ENCODE data around the gene ADAMTS12. TPM values are rescaled to one million over a fixed set of nuclear protein-coding genes. Genes with fewer than 3 reads are reported as not detected.

Gene ADAMTS12
- total RNA-seq, 1 experiment from 2014 or later, result 0.18 TPM

GRCh38 chr5:33745101-33745770 lies 146.6 kb downstream of the ADAMTS12 start:
- Histone ChIP-seq H3K9me2 (replicated peaks; ENCODE audit: low read length) (no peaks in the 10 kb centered on the region), H3K9ac (ENCODE audit: low read length) (no peak overlapping the region), H2AFZ (ENCODE audit: low read length) (no peak overlapping the region), H3K4me3 (ENCODE audit: low read length) (no peak overlapping the region), H4K20me1 (ENCODE audit: low read length) (no peaks in the 10 kb centered on the region), H3K36me3 (ENCODE audit: low read depth, low read length) (no peaks in the 10 kb centered on the region), H3F3A (ENCODE audit: low read length, unreplicated experiment) (no peaks in the 10 kb centered on the region), H3K27me3 (ENCODE audit: low read length) (no peaks in the 10 kb centered on the region), H3K4me2 (ENCODE audit: low read length) (no peak overlapping the region), H3K4me1 (ENCODE audit: insufficient read depth, low read length) (no peaks in the 10 kb centered on the region), H3K9me3 (ENCODE audit: low read length) (no peaks in the 10 kb centered on the region), H3K79me2 (ENCODE audit: low read length) (no peaks in the 10 kb centered on the region), H3K27ac (ENCODE audit: low read length) (no peak overlapping the region)
- no peak for ATAC-seq
- ChIA-PET CTCF (no interaction called here), POLR2A (ENCODE audit: unreplicated experiment) (no interaction called here)
- no peak for DNase-seq
- no TSS peak for BruUV-seq (replicated peaks)
- TF ChIP-seq, protein P1, sequence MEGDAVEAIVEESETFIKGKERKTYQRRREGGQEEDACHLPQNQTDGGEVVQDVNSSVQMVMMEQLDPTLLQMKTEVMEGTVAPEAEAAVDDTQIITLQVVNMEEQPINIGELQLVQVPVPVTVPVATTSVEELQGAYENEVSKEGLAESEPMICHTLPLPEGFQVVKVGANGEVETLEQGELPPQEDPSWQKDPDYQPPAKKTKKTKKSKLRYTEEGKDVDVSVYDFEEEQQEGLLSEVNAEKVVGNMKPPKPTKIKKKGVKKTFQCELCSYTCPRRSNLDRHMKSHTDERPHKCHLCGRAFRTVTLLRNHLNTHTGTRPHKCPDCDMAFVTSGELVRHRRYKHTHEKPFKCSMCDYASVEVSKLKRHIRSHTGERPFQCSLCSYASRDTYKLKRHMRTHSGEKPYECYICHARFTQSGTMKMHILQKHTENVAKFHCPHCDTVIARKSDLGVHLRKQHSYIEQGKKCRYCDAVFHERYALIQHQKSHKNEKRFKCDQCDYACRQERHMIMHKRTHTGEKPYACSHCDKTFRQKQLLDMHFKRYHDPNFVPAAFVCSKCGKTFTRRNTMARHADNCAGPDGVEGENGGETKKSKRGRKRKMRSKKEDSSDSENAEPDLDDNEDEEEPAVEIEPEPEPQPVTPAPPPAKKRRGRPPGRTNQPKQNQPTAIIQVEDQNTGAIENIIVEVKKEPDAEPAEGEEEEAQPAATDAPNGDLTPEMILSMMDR (conservative IDR thresholded peaks at IDR 0.05; ENCODE audit: low read depth, low read length), result no peak
- no peak for TF ChIP-seq EZH2phosphoT487 (IDR thresholded peaks at IDR 0.05; ENCODE audit: borderline replicate concordance, low read length)
- no peak for TF ChIP-seq EZH2 (IDR thresholded peaks at IDR 0.05; ENCODE audit: low read length, unreplicated experiment)
- intact Hi-C loops (cut with micrococcal nuclease), result no loop called here

DNA sequence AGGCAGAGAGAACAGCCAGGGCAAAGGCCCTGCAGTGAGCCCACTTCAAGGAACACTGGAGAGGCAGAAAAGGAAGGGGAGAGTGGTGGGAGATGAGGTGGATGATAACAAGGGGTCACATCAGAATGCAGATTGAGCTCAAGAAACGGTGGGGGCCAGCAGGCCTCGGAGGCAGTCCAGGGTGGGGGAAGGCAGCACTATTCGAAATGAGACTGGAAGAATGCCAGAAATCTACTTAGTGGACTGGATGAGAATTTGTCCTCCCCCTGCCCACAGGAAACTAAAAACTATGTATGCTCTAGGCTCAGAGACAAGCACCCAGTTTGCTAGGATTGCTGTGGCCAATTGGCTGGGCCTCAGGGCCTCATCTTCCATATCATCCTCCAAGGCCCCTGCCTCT lies 148.7 kb downstream of the ADAMTS12 start:
- no peak overlapping the region for H3K27ac ChIP-seq (ENCODE audit: low read length)
- H3K9me3 ChIP-seq (ENCODE audit: low read length), result no peaks in the 10 kb centered on the region
- no peak overlapping the region for H3K4me3 ChIP-seq (ENCODE audit: low read length)
- CTCF ChIA-PET, result no interaction called here
- H3K79me2 ChIP-seq (ENCODE audit: low read length), result no peaks in the 10 kb centered on the region
- no peaks in the 10 kb centered on the region for H4K20me1 ChIP-seq (ENCODE audit: low read length)
- H3K27me3 ChIP-seq (ENCODE audit: low read length), result no peaks in the 10 kb centered on the region
- BruUV-seq (replicated peaks), result no TSS peak
- no peak overlapping the region for H2AFZ ChIP-seq (ENCODE audit: low read length)
- POLR2A ChIA-PET (ENCODE audit: unreplicated experiment), result no interaction called here
- H3K9ac ChIP-seq (ENCODE audit: low read length), result no peak overlapping the region
- peaks cover 11% of the 10 kb centered on the region for H3K4me1 ChIP-seq (ENCODE audit: insufficient read depth, low read length)
- ATAC-seq (no peak), DNase-seq (no peak)
- H3K4me2 ChIP-seq (ENCODE audit: low read length), result no peak overlapping the region
- H3F3A ChIP-seq (ENCODE audit: low read length, unreplicated experiment), result no peaks in the 10 kb centered on the region
- no peaks in the 10 kb centered on the region for H3K36me3 ChIP-seq (ENCODE audit: low read depth, low read length)
- no peak for TF ChIP-seq EZH2phosphoT487 (IDR thresholded peaks at IDR 0.05; ENCODE audit: borderline replicate concordance, low read length)
- TF ChIP-seq, protein P1 (conservative IDR thresholded peaks at IDR 0.05; ENCODE audit: low read depth, low read length), result no peak
- TF ChIP-seq EZH2 (IDR thresholded peaks at IDR 0.05; ENCODE audit: low read length, unreplicated experiment), result no peak
- intact Hi-C loops (cut with micrococcal nuclease), result no loop called here
- H3K9me2 ChIP-seq (replicated peaks; ENCODE audit: low read length), result no peaks in the 10 kb centered on the region

DNA sequence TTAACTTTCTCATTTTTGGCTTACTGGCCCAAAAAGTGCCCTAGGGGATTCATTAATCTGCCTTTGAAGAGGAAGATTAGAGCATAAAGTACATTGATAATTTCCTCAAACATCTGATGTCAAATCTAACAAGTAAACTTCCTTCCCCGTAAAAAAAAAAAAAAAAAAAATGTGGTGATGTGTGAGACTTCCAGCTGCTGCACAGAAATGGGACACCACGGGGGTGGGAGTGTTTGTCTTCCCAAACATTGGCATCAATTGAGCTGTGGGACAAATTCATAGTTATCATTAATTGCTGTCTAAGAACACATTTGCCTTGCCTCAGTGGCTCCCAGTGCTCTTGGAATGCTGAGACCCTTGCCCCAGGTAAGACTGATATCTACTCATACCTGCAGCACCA lies 149.6 kb downstream of the ADAMTS12 start:
- TF ChIP-seq EZH2 (IDR thresholded peaks at IDR 0.05; ENCODE audit: low read length, unreplicated experiment) (no peak), EZH2phosphoT487 (IDR thresholded peaks at IDR 0.05; ENCODE audit: borderline replicate concordance, low read length) (no peak)
- TF ChIP-seq, protein P1 (conservative IDR thresholded peaks at IDR 0.05; ENCODE audit: low read depth, low read length), result no peak
- Histone ChIP-seq H3K4me3 (ENCODE audit: low read length) (no peak overlapping the region), H3K9me3 (ENCODE audit: low read length) (no peaks in the 10 kb centered on the region), H3K9me2 (replicated peaks; ENCODE audit: low read length) (no peaks in the 10 kb centered on the region), H3K9ac (ENCODE audit: low read length) (no peak overlapping the region), H3F3A (ENCODE audit: low read length, unreplicated experiment) (no peaks in the 10 kb centered on the region), H3K4me2 (ENCODE audit: low read length) (no peak overlapping the region), H3K4me1 (ENCODE audit: insufficient read depth, low read length) (peaks cover 11% of the 10 kb centered on the region), H2AFZ (ENCODE audit: low read length) (no peak overlapping the region), H4K20me1 (ENCODE audit: low read length) (no peaks in the 10 kb centered on the region), H3K27me3 (ENCODE audit: low read length) (no peaks in the 10 kb centered on the region), H3K79me2 (ENCODE audit: low read length) (no peaks in the 10 kb centered on the region), H3K27ac (ENCODE audit: low read length) (no peak overlapping the region), H3K36me3 (ENCODE audit: low read depth, low read length) (no peaks in the 10 kb centered on the region)
- ChIA-PET CTCF (interaction anchor here (0.5 kb wide), 1 partner anchor 1527 kb away, joined by 3 read pairs; no protein-coding TSS in a partner anchor), POLR2A (ENCODE audit: unreplicated experiment) (no interaction called here)
- DNase-seq (no peak), ATAC-seq (no peak)
- intact Hi-C loops (cut with micrococcal nuclease), result no loop called here
- no TSS peak for BruUV-seq (replicated peaks)
